AG04450 (cell line): Measurements from ENCODE around the gene PFDN1. TPM values are rescaled to one million over a fixed set of nuclear protein-coding genes. Genes with fewer than 3 reads are reported as not detected.

Experiments used
- CTCF ChIA-PET: fragments of 300-600, 350-600 bp; formaldehyde crosslinking; extraction: SDS; loops from one replicate; lab custom pipeline; 2022; ENCODE audit warnings: antibody characterized with exemption, inconsistent platforms; lab: Charles Lee
- POLR2A ChIA-PET: fragments of 350-600 bp; formaldehyde crosslinking; extraction: SDS; loops from one replicate; lab custom pipeline; 2021; ENCODE audit warnings: antibody characterized with exemption, inconsistent platforms; lab: Yijun Ruan, JAX
- DNase-seq: peaks from one replicate; pipeline ENCODE4 v3.0.0-alpha.2; 2011; ENCODE audit warnings: low read depth, low spot score
- H3K27ac ChIP-seq: one replicate; pipeline ENCODE4 v1.5.1; 2012; ENCODE audit warnings: low read depth, low read length, control low read depth
- H3K27me3 ChIP-seq: one replicate; pipeline ENCODE4 v1.6.0; 2012; ENCODE audit warnings: low read length; ENCODE audit not compliant: control insufficient read depth, insufficient read depth
- H3K4me3 ChIP-seq: 2 replicates; pipeline ENCODE4 v1.5.1; 2011; ENCODE audit warnings: mild to moderate bottlenecking, low read depth, low read length, control low read depth
- H3K9me3 ChIP-seq: 2 replicates; pipeline ENCODE4 v1.5.1; 2012; ENCODE audit warnings: low read length; ENCODE audit not compliant: control insufficient read depth, insufficient read depth
- CTCF ChIP-seq: IDR thresholded peaks from 2 replicates; pipeline ENCODE4 v1.5.1; 2011; ENCODE audit warnings: low read depth, low read length, control low read depth, inconsistent platforms
- polyA plus RNA-seq: library from polyadenylated mRNA; depleted of rRNA; stranded (reverse); fragments of >200 nt; gene quantifications from 2 replicates; pipeline ENCODE4 v1.2.3, GENCODE V29; 2011

PFDN1 gene
- polyA plus RNA-seq, 1 experiment = 112 TPM

- TF ChIP-seq CTCF = no peak
- Histone ChIP-seq H3K27ac (peak overlapping the region; percentile 61), H3K27me3 (no peaks in the 10 kb centered on the region), H3K9me3 (no peaks in the 10 kb centered on the region), H3K4me3 (no peak overlapping the region)
- ChIA-PET CTCF (interaction anchor here (0.6 to 20.2 kb wide), 7 partner anchors 9 to 120 kb away, joined by 3 to 806 read pairs (median 5); partner anchors contain the start of gene HBEGF), POLR2A (interaction anchor here (1.4 kb wide), 1 partner anchor 9 kb away, joined by 6 read pairs; no protein-coding TSS in a partner anchor)
- DNase-seq = no peak
Measured at GRCh38 chr5:140252470-140253126, 50.3 kb downstream of the PFDN1 start.

GRCh38 chr5:140251527-140251973, 51.4 kb downstream of the PFDN1 start:
- ChIA-PET CTCF (interaction anchor here (0.8 to 20.2 kb wide), 4 partner anchors 14 to 121 kb away, joined by 6 to 806 read pairs (median 8); partner anchors contain the start of gene HBEGF), POLR2A (interaction anchor here (1.4 kb wide), 1 partner anchor 10 kb away, joined by 6 read pairs; no protein-coding TSS in a partner anchor)
- H3K9me3 ChIP-seq = no peaks in the 10 kb centered on the region
- no peaks in the 10 kb centered on the region for H3K27me3 ChIP-seq
- H3K27ac ChIP-seq = peak overlapping the region; percentile 63
- H3K4me3 ChIP-seq = no peak overlapping the region
- TF ChIP-seq CTCF = no peak
- DNase-seq = no peak

- Histone ChIP-seq H3K27me3 (no peaks in the 10 kb centered on the region), H3K9me3 (no peaks in the 10 kb centered on the region), H3K4me3 (no peak overlapping the region), H3K27ac (no peak overlapping the region)
- ChIA-PET POLR2A (no interaction called here), CTCF (interaction anchor here (1.2 to 20.2 kb wide), 2 partner anchors 98 to 108 kb away, joined by 9 to 806 read pairs; partner anchors contain the start of gene HBEGF)
- no peak for DNase-seq
- no peak for TF ChIP-seq CTCF
Measured at GRCh38 chr5:140250386-140250785, 52.5 kb downstream of the PFDN1 start.

- Histone ChIP-seq H3K27ac (no peak overlapping the region), H3K9me3 (no peaks in the 10 kb centered on the region), H3K27me3 (no peaks in the 10 kb centered on the region), H3K4me3 (no peak overlapping the region)
- CTCF ChIA-PET = interaction anchor here (20.2 kb wide), 1 partner anchor 98 kb away, joined by 806 read pairs; the partner anchor contains the start of gene HBEGF
- no peak for TF ChIP-seq CTCF
- POLR2A ChIA-PET = interaction anchor here (2.0 kb wide), 1 partner anchor 97 kb away, joined by 8 read pairs; the partner anchor contains the start of gene HBEGF
- no peak for DNase-seq
Measured at GRCh38 chr5:140249536-140249935, 53.4 kb downstream of the PFDN1 start.

GRCh38 chr5:140248414-140248813, 54.5 kb downstream of the PFDN1 start:
- Histone ChIP-seq H3K27ac (no peak overlapping the region), H3K9me3 (no peaks in the 10 kb centered on the region), H3K4me3 (no peak overlapping the region), H3K27me3 (no peaks in the 10 kb centered on the region)
- ChIA-PET POLR2A (interaction anchor here (2.0 kb wide), 1 partner anchor 98 kb away, joined by 8 read pairs; the partner anchor contains the start of gene HBEGF), CTCF (interaction anchor here (0.9 to 20.2 kb wide), 4 partner anchors 8 to 114 kb away, joined by 3 to 806 read pairs (median 141); partner anchors contain the start of genes HBEGF and SLC4A9)
- no peak for DNase-seq
- TF ChIP-seq CTCF = no peak
